ENCODE results near the gene KDM5D.

GRCh38 chrY:19715226-19715625, 29.3 kb downstream of the KDM5D start:
- TF ChIP-seq POLR2A (IDR thresholded peaks at IDR 0.05) (no peak), CTCF (IDR thresholded peaks at IDR 0.05) (no peak)

Data from Peyer's patch (tissue), 4 donors.